CD4-positive, alpha-beta memory T cell (primary cell): Measurements from ENCODE around the gene MPP3. TPM values are rescaled to one million over a fixed set of nuclear protein-coding genes. Genes with fewer than 3 reads are reported as not detected.
A peak's percentile ranks its signal among the peaks of the same experiment; 100 is the strongest.

ENCODE experiments used
- CTCF ChIA-PET: fragments of 350-600 bp; sonication (Branson Sonifier 250); formaldehyde crosslinking; loops from one replicate; lab custom pipeline; 2021; ENCODE audit warnings: inconsistent platforms; ENCODE audit not compliant: partially characterized antibody; lab: Charles Lee
- POLR2A ChIA-PET: fragments of 350-600 bp; sonication (Branson Sonifier 250); formaldehyde crosslinking; loops from one replicate; lab custom pipeline; 2021; ENCODE audit not compliant: partially characterized antibody; lab: Charles Lee
- DNase-seq, 5 donors: peaks; one replicate each; pipeline versions ENCODE4 v3.0.0 to v3.0.0-alpha.2; 2020 to 2022; ENCODE audit warnings: mixed read lengths in 1 of 5
- H3K27ac ChIP-seq: one replicate; pipeline ENCODE4 v1.7.0; 2013; ENCODE audit warnings: low read depth, low read length
- H3K27me3 ChIP-seq: 2 replicates; pipeline ENCODE4 v1.7.0; 2013; ENCODE audit warnings: mild to moderate bottlenecking, low read length, moderate library complexity; ENCODE audit not compliant: insufficient read depth
- H3K36me3 ChIP-seq: 2 replicates; pipeline ENCODE4 v1.7.0; 2013; ENCODE audit warnings: mild to moderate bottlenecking, low read length, moderate library complexity; ENCODE audit not compliant: insufficient read depth
- H3K4me1 ChIP-seq: 2 replicates; pipeline ENCODE4 v1.7.0; 2013; ENCODE audit warnings: mild to moderate bottlenecking, low read length, moderate library complexity; ENCODE audit not compliant: insufficient read depth
- H3K4me3 ChIP-seq, 2 donors: one replicate each; pipeline ENCODE4 v1.7.0; 2013; ENCODE audit warnings: low read length in 2 of 2, mild to moderate bottlenecking in 1 of 2
- H3K9me3 ChIP-seq, 2 donors: one replicate each; pipeline ENCODE4 v1.7.0; 2013; ENCODE audit warnings: low read length in 2 of 2, control low read depth in 1 of 2; ENCODE audit not compliant: control insufficient read depth in 1 of 2
- H3K27ac Mint-ChIP-seq, 7 donors: one replicate each; pipeline ENCODE4 v1.8.0; 2020 to 2021; ENCODE audit warnings: mixed read lengths in 7 of 7, mild to moderate bottlenecking in 6 of 7, inconsistent platforms in 3 of 7, moderate library complexity in 3 of 7
- H3K27me3 Mint-ChIP-seq, 2 donors: one replicate each; pipeline ENCODE4 v1.8.0; 2020 to 2021; ENCODE audit warnings: mixed read lengths in 2 of 2
- H3K36me3 Mint-ChIP-seq, 2 donors: one replicate each; pipeline ENCODE4 v1.8.0; 2020 to 2021; ENCODE audit warnings: mixed read lengths in 2 of 2, inconsistent platforms in 1 of 2, mild to moderate bottlenecking in 1 of 2
- H3K4me1 Mint-ChIP-seq, 4 donors: one replicate each; pipeline ENCODE4 v1.8.0; 2020 to 2021; ENCODE audit warnings: mixed read lengths in 4 of 4, mild to moderate bottlenecking in 1 of 4
- H3K4me3 Mint-ChIP-seq, 8 donors: one replicate each; pipeline ENCODE4 v1.8.0; 2020 to 2021; ENCODE audit warnings: mixed read lengths in 8 of 8, mild to moderate bottlenecking in 7 of 8, moderate library complexity in 6 of 8, inconsistent platforms in 3 of 8
- H3K9me3 Mint-ChIP-seq, 8 donors: one replicate each; pipeline ENCODE4 v1.8.0; 2020 to 2021; ENCODE audit warnings: mixed read lengths in 8 of 8, mild to moderate bottlenecking in 5 of 8, inconsistent platforms in 3 of 8, moderate library complexity in 1 of 8
- intact Hi-C: fragments of 100-400 bp; cut with micrococcal nuclease; formaldehyde crosslinking; loops from one replicate; pipeline ENCODE4 v1.15.1; 2023
- polyA plus RNA-seq, 2 donors: library from polyadenylated mRNA; unstranded; fragments of 300-500 nt; fragmentation: Illumina TruSeq; gene quantifications; one replicate each; pipeline ENCODE4 v1.2.3, GENCODE V29; 2021
- total RNA-seq, 2 experiments: library from RNA; stranded (reverse); gene quantifications; one replicate each; pipeline ENCODE4 v1.2.3, GENCODE V29; 2021

MPP3 gene
- total and polyA plus RNA-seq, 4 experiments from 2014 or later, result 0.30 to 0.32 TPM; not detected in 2

GRCh38 chr17:43877451-43878155 lies 44.7 kb upstream of the MPP3 start:
- Mint-ChIP-seq H3K9me3 (no peaks in the 10 kb centered on the region), H3K4me3 (no peak overlapping the region), H3K27ac (no peak overlapping the region), H3K4me1 (peaks cover 0 to 4% (median 0%) of the 10 kb centered on the region in 4 donors), H3K27me3 (peaks cover 1% of the 10 kb centered on the region in 2 donors), H3K36me3 (no peaks in the 10 kb centered on the region)
- Histone ChIP-seq H3K4me1 (no peaks in the 10 kb centered on the region), H3K27me3 (no peaks in the 10 kb centered on the region), H3K4me3 (no peak overlapping the region), H3K36me3 (no peaks in the 10 kb centered on the region), H3K9me3 (no peaks in the 10 kb centered on the region), H3K27ac (no peak overlapping the region)
- no peak for DNase-seq
- POLR2A ChIA-PET, result no interaction called here
- CTCF ChIA-PET, result interaction anchor here (0.7 to 5.4 kb wide), 23 partner anchors 11 to 291 kb away, joined by 3 to 37 read pairs (median 5); partner anchors contain the start of genes CD300LG and PPY
- intact Hi-C loops, result loop anchor here (1.0 kb wide), 2 partner anchors 118 to 164 kb away; no protein-coding TSS in a partner anchor

GRCh38 chr17:43877031-43877430 lies 44.1 kb upstream of the MPP3 start:
- H3K36me3 Mint-ChIP-seq, result no peaks in the 10 kb centered on the region
- H3K4me3 Mint-ChIP-seq, result no peak overlapping the region
- no peak overlapping the region for H3K27ac Mint-ChIP-seq
- CTCF ChIA-PET, result interaction anchor here (1.6 to 5.4 kb wide), 4 partner anchors 11 to 164 kb away, joined by 3 to 37 read pairs (median 33); no protein-coding TSS in a partner anchor
- no peak overlapping the region for H3K4me3 ChIP-seq
- DNase-seq, result no peak
- peaks cover 5 to 6% of the 10 kb centered on the region in 2 donors for H3K27me3 Mint-ChIP-seq
- H3K9me3 ChIP-seq, result no peaks in the 10 kb centered on the region
- no peaks in the 10 kb centered on the region for H3K4me1 ChIP-seq
- no peaks in the 10 kb centered on the region for H3K9me3 Mint-ChIP-seq
- no peak overlapping the region for H3K27ac ChIP-seq
- no peaks in the 10 kb centered on the region for H3K36me3 ChIP-seq
- intact Hi-C loops, result no loop called here
- POLR2A ChIA-PET, result no interaction called here
- peaks cover 0 to 4% (median 0%) of the 10 kb centered on the region in 4 donors for H3K4me1 Mint-ChIP-seq
- no peaks in the 10 kb centered on the region for H3K27me3 ChIP-seq

DNA sequence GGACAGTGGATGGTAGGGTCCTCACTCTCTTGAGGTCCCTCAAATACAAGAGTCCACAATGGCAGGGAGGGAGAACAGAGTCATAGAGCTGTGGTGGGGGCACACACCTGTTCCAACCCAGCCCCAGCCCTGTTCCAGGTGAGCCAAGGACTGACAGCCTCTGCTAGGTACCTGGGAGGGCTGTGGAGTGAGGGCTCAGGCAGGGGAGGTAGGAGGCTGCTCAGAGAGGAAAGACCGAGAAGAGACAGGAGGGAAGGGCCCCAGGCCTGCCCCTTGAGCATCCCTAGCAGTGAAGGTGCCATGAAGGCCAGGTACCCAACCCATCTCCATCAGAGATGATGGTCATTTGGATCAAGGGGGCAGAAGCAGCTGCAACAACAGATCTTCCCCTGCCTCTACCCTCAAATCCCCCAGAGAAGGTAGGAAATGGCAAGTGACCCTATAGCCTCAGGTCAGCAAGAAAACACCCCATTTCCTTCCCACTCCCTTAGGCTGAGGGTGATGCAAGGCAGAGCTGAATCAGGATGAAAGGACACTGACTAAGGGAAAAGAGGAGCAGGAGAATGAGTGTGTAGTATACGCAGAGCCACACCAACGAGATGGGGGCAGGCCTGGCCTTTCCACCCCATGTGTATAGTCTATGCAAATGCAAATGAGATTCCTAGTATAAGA lies 42.7 kb upstream of the MPP3 start:
- Histone ChIP-seq H3K9me3 (no peaks in the 10 kb centered on the region), H3K4me1 (no peaks in the 10 kb centered on the region), H3K27ac (no peak overlapping the region), H3K27me3 (no peaks in the 10 kb centered on the region), H3K36me3 (no peaks in the 10 kb centered on the region), H3K4me3 (no peak overlapping the region)
- Mint-ChIP-seq H3K4me1 (peaks cover 0 to 4% (median 0%) of the 10 kb centered on the region in 4 donors), H3K27ac (peak overlapping the region in 1 of 7 donors; percentile 37), H3K4me3 (no peak overlapping the region), H3K27me3 (peaks cover 7 to 9% of the 10 kb centered on the region in 2 donors), H3K36me3 (no peaks in the 10 kb centered on the region), H3K9me3 (no peaks in the 10 kb centered on the region)
- ChIA-PET POLR2A (no interaction called here), CTCF (no interaction called here)
- no peak for DNase-seq
- intact Hi-C loops, result no loop called here

DNA sequence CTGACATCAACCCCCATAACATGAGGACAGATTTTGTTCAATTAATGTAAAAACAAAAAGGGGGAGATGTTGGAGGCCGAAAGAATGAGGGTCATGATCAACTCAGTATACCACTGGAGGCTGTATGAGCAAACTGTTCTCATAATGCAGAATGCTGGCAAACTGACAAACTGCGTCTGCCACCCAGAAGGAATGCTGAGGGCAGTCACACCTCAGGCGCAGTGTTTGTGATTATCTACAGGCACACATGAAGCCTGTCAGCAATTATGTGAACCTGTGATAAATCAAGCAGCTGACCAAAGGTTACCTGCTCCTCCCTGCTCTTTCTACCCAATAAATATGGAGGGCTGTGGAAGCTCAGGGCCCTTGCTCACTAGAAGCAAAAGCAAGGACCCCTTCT lies 41.3 kb upstream of the MPP3 start:
- H3K9me3 ChIP-seq, result no peaks in the 10 kb centered on the region
- H3K4me1 ChIP-seq, result no peaks in the 10 kb centered on the region
- Mint-ChIP-seq H3K27me3 (peaks cover 9 to 12% of the 10 kb centered on the region in 2 donors), H3K4me3 (no peak overlapping the region), H3K9me3 (no peaks in the 10 kb centered on the region), H3K27ac (peak overlapping the region in 1 of 7 donors; percentile 47), H3K4me1 (peaks cover 0 to 4% (median 0%) of the 10 kb centered on the region in 4 donors), H3K36me3 (no peaks in the 10 kb centered on the region)
- H3K36me3 ChIP-seq, result no peaks in the 10 kb centered on the region
- DNase-seq, result no peak
- ChIA-PET POLR2A (no interaction called here), CTCF (no interaction called here)
- H3K27ac ChIP-seq, result no peak overlapping the region
- intact Hi-C loops, result no loop called here
- H3K4me3 ChIP-seq, result no peak overlapping the region
- no peaks in the 10 kb centered on the region for H3K27me3 ChIP-seq

- H3K27ac Mint-ChIP-seq, result no peak overlapping the region
- no peak overlapping the region for H3K4me3 Mint-ChIP-seq
- Histone ChIP-seq H3K36me3 (no peaks in the 10 kb centered on the region), H3K27ac (no peak overlapping the region), H3K27me3 (no peaks in the 10 kb centered on the region), H3K9me3 (no peaks in the 10 kb centered on the region), H3K4me1 (no peaks in the 10 kb centered on the region), H3K4me3 (no peak overlapping the region)
- ChIA-PET CTCF (no interaction called here), POLR2A (no interaction called here)
- intact Hi-C loops, result no loop called here
- no peak for DNase-seq
- H3K27me3 Mint-ChIP-seq, result peaks cover 9 to 12% of the 10 kb centered on the region in 2 donors
- H3K36me3 Mint-ChIP-seq, result no peaks in the 10 kb centered on the region
- H3K9me3 Mint-ChIP-seq, result no peaks in the 10 kb centered on the region
- H3K4me1 Mint-ChIP-seq, result peaks cover 0 to 3% (median 0%) of the 10 kb centered on the region in 4 donors
Observed at GRCh38 chr17:43873815-43874214, 40.9 kb upstream of the MPP3 start.

DNA sequence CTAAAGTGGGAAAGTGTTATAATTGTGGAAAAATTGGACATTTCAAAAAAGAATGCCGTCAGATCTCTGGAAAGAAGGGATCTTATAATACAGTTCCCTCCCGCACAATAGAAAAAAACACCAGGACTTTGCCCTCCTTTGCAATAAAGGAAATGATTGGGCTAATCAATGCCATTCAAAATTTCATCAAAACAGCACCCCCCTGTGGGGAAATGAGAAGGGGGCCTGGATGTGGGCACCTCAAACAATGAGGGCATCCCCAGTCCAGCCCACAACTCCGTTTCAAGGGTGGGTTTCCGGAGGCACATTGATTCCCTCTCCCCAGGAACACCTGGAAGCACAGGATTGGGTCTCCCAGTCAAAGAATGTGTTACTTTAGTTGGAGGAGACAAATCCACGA lies 40.1 kb upstream of the MPP3 start:
- Mint-ChIP-seq H3K4me3 (no peak overlapping the region), H3K36me3 (no peaks in the 10 kb centered on the region), H3K4me1 (no peaks in the 10 kb centered on the region), H3K9me3 (peaks cover 0 to 2% (median 0%) of the 10 kb centered on the region in 8 donors), H3K27ac (no peak overlapping the region), H3K27me3 (peaks cover 12 to 19% of the 10 kb centered on the region in 2 donors)
- intact Hi-C loops, result no loop called here
- Histone ChIP-seq H3K9me3 (no peaks in the 10 kb centered on the region), H3K27me3 (no peaks in the 10 kb centered on the region), H3K4me3 (no peak overlapping the region), H3K4me1 (no peaks in the 10 kb centered on the region), H3K36me3 (no peaks in the 10 kb centered on the region), H3K27ac (no peak overlapping the region)
- POLR2A ChIA-PET, result no interaction called here
- no peak for DNase-seq
- CTCF ChIA-PET, result no interaction called here

GRCh38 chr17:43871946-43872690 lies 39.2 kb upstream of the MPP3 start:
- no peaks in the 10 kb centered on the region for H3K4me1 Mint-ChIP-seq
- no peaks in the 10 kb centered on the region for H3K36me3 ChIP-seq
- no peaks in the 10 kb centered on the region for H3K27me3 ChIP-seq
- CTCF ChIA-PET, result no interaction called here
- H3K9me3 Mint-ChIP-seq, result peaks cover 0 to 2% (median 0%) of the 10 kb centered on the region in 8 donors
- H3K4me3 Mint-ChIP-seq, result no peak overlapping the region
- H3K27ac Mint-ChIP-seq, result no peak overlapping the region
- H3K36me3 Mint-ChIP-seq, result no peaks in the 10 kb centered on the region
- H3K27me3 Mint-ChIP-seq, result peaks cover 12 to 23% of the 10 kb centered on the region in 2 donors
- no peak overlapping the region for H3K4me3 ChIP-seq
- POLR2A ChIA-PET, result no interaction called here
- no peaks in the 10 kb centered on the region for H3K4me1 ChIP-seq
- DNase-seq, result no peak
- H3K9me3 ChIP-seq, result no peaks in the 10 kb centered on the region
- H3K27ac ChIP-seq, result no peak overlapping the region
- intact Hi-C loops, result no loop called here
